Activated T-cell treated with anti-CD3 and anti-CD28 coated beads, Interleukin-2, amount 50 U/mL, for 24 hours (primary cell): Measurements from ENCODE around the gene GRAMD2A.

Source experiments
- DNase-seq: peaks from one replicate; pipeline ENCODE4 v3.0.0-alpha.2; 2020
- H3K27ac Mint-ChIP-seq: 2 replicates; pipeline ENCODE4 v1.8.0; 2020; ENCODE audit warnings: mild to moderate bottlenecking, mixed read lengths
- H3K27me3 Mint-ChIP-seq: 2 replicates; pipeline ENCODE4 v1.8.0; 2020; ENCODE audit warnings: mixed read lengths
- H3K36me3 Mint-ChIP-seq: 2 replicates; pipeline ENCODE4 v1.8.0; 2020; ENCODE audit warnings: low read depth, mixed read lengths
- H3K4me1 Mint-ChIP-seq: 2 replicates; pipeline ENCODE4 v1.8.0; 2020; ENCODE audit warnings: low read depth, mixed read lengths
- H3K4me3 Mint-ChIP-seq: 2 replicates; pipeline ENCODE4 v1.8.0; 2020; ENCODE audit warnings: mild to moderate bottlenecking, moderate library complexity, mixed read lengths
- H3K9me3 Mint-ChIP-seq: 2 replicates; pipeline ENCODE4 v1.8.0; 2020; ENCODE audit warnings: mixed read lengths

GRAMD2A gene

GRCh38 chr15:72229947-72230196 lies 32.3 kb upstream of the GRAMD2A start:
- no peak for DNase-seq

GRCh38 chr15:72229076-72229946 lies 31.7 kb upstream of the GRAMD2A start:
- peak overlapping the region; percentile 94 for H3K4me3 Mint-ChIP-seq
- H3K27me3 Mint-ChIP-seq: no peaks in the 10 kb centered on the region
- peaks cover 59% of the 10 kb centered on the region for H3K36me3 Mint-ChIP-seq
- DNase-seq: peak; percentile 66
- H3K27ac Mint-ChIP-seq: peak overlapping the region; percentile 98
- H3K4me1 Mint-ChIP-seq: peaks cover 47% of the 10 kb centered on the region
- H3K9me3 Mint-ChIP-seq: no peaks in the 10 kb centered on the region

More at GRCh38 chr15:72229947-72230196, 32.3 kb upstream of the GRAMD2A start:
- Mint-ChIP-seq H3K27me3 (no peaks in the 10 kb centered on the region), H3K4me1 (peaks cover 45% of the 10 kb centered on the region), H3K36me3 (peaks cover 56% of the 10 kb centered on the region), H3K4me3 (peak overlapping the region; percentile 94), H3K27ac (peak overlapping the region; percentile 98), H3K9me3 (no peaks in the 10 kb centered on the region)

GRCh38 chr15:72227720-72228119 lies 30.1 kb upstream of the GRAMD2A start:
- Mint-ChIP-seq H3K4me1 (peaks cover 53% of the 10 kb centered on the region), H3K27me3 (no peaks in the 10 kb centered on the region), H3K4me3 (peak overlapping the region; percentile 94), H3K27ac (peak overlapping the region; percentile 98), H3K36me3 (peaks cover 75% of the 10 kb centered on the region), H3K9me3 (no peaks in the 10 kb centered on the region)
- DNase-seq: no peak

- H3K4me3 Mint-ChIP-seq: peak overlapping the region; percentile 94
- no peaks in the 10 kb centered on the region for H3K9me3 Mint-ChIP-seq
- peaks cover 81% of the 10 kb centered on the region for H3K36me3 Mint-ChIP-seq
- DNase-seq: peak; percentile 75
- H3K27ac Mint-ChIP-seq: peak overlapping the region; percentile 98
- H3K4me1 Mint-ChIP-seq: peaks cover 53% of the 10 kb centered on the region
- no peaks in the 10 kb centered on the region for H3K27me3 Mint-ChIP-seq
Measured at GRCh38 chr15:72227192-72227586, 29.6 kb upstream of the GRAMD2A start.

- no peak for DNase-seq
- no peaks in the 10 kb centered on the region for H3K9me3 Mint-ChIP-seq
- peaks cover 93% of the 10 kb centered on the region for H3K36me3 Mint-ChIP-seq
- no peaks in the 10 kb centered on the region for H3K27me3 Mint-ChIP-seq
- H3K4me3 Mint-ChIP-seq: peak overlapping the region; percentile 48
- H3K4me1 Mint-ChIP-seq: peaks cover 81% of the 10 kb centered on the region
- H3K27ac Mint-ChIP-seq: peak overlapping the region; percentile 83
Measured at GRCh38 chr15:72223278-72223677, 25.7 kb upstream of the GRAMD2A start.

- peaks cover 93% of the 10 kb centered on the region for H3K36me3 Mint-ChIP-seq
- H3K27me3 Mint-ChIP-seq: no peaks in the 10 kb centered on the region
- peaks cover 79% of the 10 kb centered on the region for H3K4me1 Mint-ChIP-seq
- H3K27ac Mint-ChIP-seq: peak overlapping the region; percentile 83
- H3K9me3 Mint-ChIP-seq: no peaks in the 10 kb centered on the region
- DNase-seq: no peak
- H3K4me3 Mint-ChIP-seq: peak overlapping the region; percentile 48
Measured at GRCh38 chr15:72222393-72222792, 24.8 kb upstream of the GRAMD2A start.

- Mint-ChIP-seq H3K4me1 (peaks cover 70% of the 10 kb centered on the region), H3K4me3 (no peak overlapping the region)
Measured at GRCh38 chr15:72220687-72221086, 23.1 kb upstream of the GRAMD2A start.

GRCh38 chr15:72217216-72217615 lies 19.6 kb upstream of the GRAMD2A start:
- DNase-seq: no peak
- peak overlapping the region; percentile 88 for H3K27ac Mint-ChIP-seq
- H3K4me1 Mint-ChIP-seq: peaks cover 47% of the 10 kb centered on the region
- H3K9me3 Mint-ChIP-seq: no peaks in the 10 kb centered on the region
- H3K27me3 Mint-ChIP-seq: no peaks in the 10 kb centered on the region
- peaks cover 99% of the 10 kb centered on the region for H3K36me3 Mint-ChIP-seq
- no peak overlapping the region for H3K4me3 Mint-ChIP-seq

More at GRCh38 chr15:72220687-72221086, 23.1 kb upstream of the GRAMD2A start:
- H3K27me3 Mint-ChIP-seq: no peaks in the 10 kb centered on the region
- H3K27ac Mint-ChIP-seq: peak overlapping the region; percentile 86
- H3K9me3 Mint-ChIP-seq: no peaks in the 10 kb centered on the region
- no peak for DNase-seq
- peaks cover 94% of the 10 kb centered on the region for H3K36me3 Mint-ChIP-seq

GRCh38 chr15:72216079-72216478 lies 18.5 kb upstream of the GRAMD2A start:
- Mint-ChIP-seq H3K36me3 (peaks cover 100% of the 10 kb centered on the region), H3K4me3 (no peak overlapping the region), H3K27ac (peak overlapping the region; percentile 63), H3K27me3 (no peaks in the 10 kb centered on the region), H3K9me3 (no peaks in the 10 kb centered on the region), H3K4me1 (peaks cover 37% of the 10 kb centered on the region)
- DNase-seq: no peak

- H3K9me3 Mint-ChIP-seq: no peaks in the 10 kb centered on the region
- H3K36me3 Mint-ChIP-seq: peaks cover 99% of the 10 kb centered on the region
- peak overlapping the region; percentile 71 for H3K27ac Mint-ChIP-seq
- no peaks in the 10 kb centered on the region for H3K27me3 Mint-ChIP-seq
- DNase-seq: no peak
- H3K4me3 Mint-ChIP-seq: no peak overlapping the region
- peaks cover 48% of the 10 kb centered on the region for H3K4me1 Mint-ChIP-seq
Measured at GRCh38 chr15:72207558-72208085, 10.0 kb upstream of the GRAMD2A start.

GRCh38 chr15:72206677-72207000 lies 9.1 kb upstream of the GRAMD2A start:
- Mint-ChIP-seq H3K4me3 (no peak overlapping the region), H3K9me3 (no peaks in the 10 kb centered on the region), H3K27me3 (no peaks in the 10 kb centered on the region), H3K27ac (peak overlapping the region; percentile 83), H3K4me1 (peaks cover 51% of the 10 kb centered on the region), H3K36me3 (peaks cover 99% of the 10 kb centered on the region)
- DNase-seq: no peak

GRCh38 chr15:72205896-72206676 lies 8.5 kb upstream of the GRAMD2A start:
- H3K9me3 Mint-ChIP-seq: no peaks in the 10 kb centered on the region
- peak overlapping the region; percentile 83 for H3K27ac Mint-ChIP-seq
- no peak overlapping the region for H3K4me3 Mint-ChIP-seq
- H3K36me3 Mint-ChIP-seq: peaks cover 99% of the 10 kb centered on the region
- no peaks in the 10 kb centered on the region for H3K27me3 Mint-ChIP-seq
- H3K4me1 Mint-ChIP-seq: peaks cover 51% of the 10 kb centered on the region
- no peak for DNase-seq

GRCh38 chr15:72205273-72205672 lies 7.7 kb upstream of the GRAMD2A start:
- peaks cover 99% of the 10 kb centered on the region for H3K36me3 Mint-ChIP-seq
- DNase-seq: no peak
- peak overlapping the region; percentile 83 for H3K27ac Mint-ChIP-seq
- no peak overlapping the region for H3K4me3 Mint-ChIP-seq
- peaks cover 49% of the 10 kb centered on the region for H3K4me1 Mint-ChIP-seq
- no peaks in the 10 kb centered on the region for H3K27me3 Mint-ChIP-seq
- no peaks in the 10 kb centered on the region for H3K9me3 Mint-ChIP-seq

- Mint-ChIP-seq H3K27ac (peak overlapping the region; percentile 89), H3K36me3 (peaks cover 100% of the 10 kb centered on the region), H3K4me3 (no peak overlapping the region), H3K9me3 (no peaks in the 10 kb centered on the region), H3K27me3 (no peaks in the 10 kb centered on the region), H3K4me1 (peaks cover 43% of the 10 kb centered on the region)
- no peak for DNase-seq
Measured at GRCh38 chr15:72203507-72203837, 5.9 kb upstream of the GRAMD2A start.
